Panc1 (cell line): Measurements from ENCODE around the gene ADARB1. TPM values are rescaled to one million over a fixed set of nuclear protein-coding genes. Genes with fewer than 3 reads are reported as not detected.

ENCODE experiments used
- ATAC-seq: fragments of 200-7000 bp; cut with Tn5 transposase; 2 replicates; pipeline ENCODE4 v1.9.1; 2020; ENCODE audit warnings: mild to moderate bottlenecking, moderate library complexity
- BruUV-seq: library from RNA; stranded (reverse); fragments of 400-500 nt; replicated peaks from 2 replicates; lab custom pipeline; 2021; lab: Mats Ljungman, UMichigan
- CTCF ChIA-PET: fragments of 300-600 bp; sonication (Branson Sonifier 250); formaldehyde crosslinking; loops from one replicate; lab custom pipeline; 2022; ENCODE audit warnings: antibody characterized with exemption; lab: Charles Lee
- POLR2A ChIA-PET: fragments of 300-600 bp; sonication (Branson Sonifier 250); formaldehyde crosslinking; loops from one replicate; lab custom pipeline; 2022; ENCODE audit warnings: antibody characterized with exemption; lab: Charles Lee
- DNase-seq: peaks from one replicate; pipeline ENCODE4 v3.0.0-alpha.2; 2010; ENCODE audit warnings: low read depth, low spot score
- H3K27ac ChIP-seq: 2 replicates; pipeline ENCODE4 v1.5.1; 2011; ENCODE audit warnings: mild to moderate bottlenecking, low read length, inconsistent platforms
- H3K27me3 ChIP-seq: fragments of 200-500 bp; sonication (Bioruptor generic); 2 replicates; pipeline ENCODE4 v1.6.0; 2014; ENCODE audit warnings: low read length, inconsistent platforms; ENCODE audit not compliant: control insufficient read depth, insufficient read depth
- H3K36me3 ChIP-seq: fragments of 200-500 bp; sonication (Bioruptor generic); 2 replicates; pipeline ENCODE4 v1.5.1; 2014; ENCODE audit warnings: inconsistent platforms, mild to moderate bottlenecking, low read length, moderate library complexity; ENCODE audit not compliant: control insufficient read depth, insufficient read depth
- H3K4me1 ChIP-seq: 2 replicates; pipeline ENCODE4 v1.5.1; 2011; ENCODE audit warnings: inconsistent platforms, mild to moderate bottlenecking, low read length, moderate library complexity; ENCODE audit not compliant: control insufficient read depth, insufficient read depth
- H3K4me3 ChIP-seq, 2 experiments: 2 replicates each; pipeline ENCODE4 v1.5.1; 2011 to 2012; ENCODE audit warnings: low read depth in 2 of 2, low read length in 2 of 2, mild to moderate bottlenecking in 2 of 2, inconsistent platforms in 1 of 2, moderate library complexity in 1 of 2
- H3K9me3 ChIP-seq: fragments of 200-500 bp; sonication (Bioruptor generic); 2 replicates; pipeline ENCODE4 v1.5.1; 2014; ENCODE audit warnings: low read depth, mild to moderate bottlenecking, inconsistent platforms, low read length, moderate library complexity; ENCODE audit not compliant: control insufficient read depth, insufficient read depth
- POLR2AphosphoS5 ChIP-seq: IDR thresholded peaks from 2 replicates; pipeline ENCODE4 v1.6.1; 2012; ENCODE audit warnings: mild to moderate bottlenecking, low read depth, low read length, moderate library complexity
- SIN3A ChIP-seq: IDR thresholded peaks from 2 replicates; pipeline ENCODE4 v1.6.1; 2012; ENCODE audit warnings: low read depth, mild to moderate bottlenecking, low read length, moderate library complexity, borderline replicate concordance; ENCODE audit not compliant: insufficient read depth
- TCF7L2 ChIP-seq: IDR thresholded peaks from 2 replicates; pipeline ENCODE4 v1.6.1; 2011; ENCODE audit warnings: mild to moderate bottlenecking, low read depth, low read length, inconsistent platforms
- in situ Hi-C: cut with HindIII; loops from 2 replicates; pipeline ENCODE4 v1.10.0; 2016; ENCODE audit warnings: low sequenced_read_pairs, low pct_unique_long_range_greater_than_20kb
- intact Hi-C: fragments of 100-400 bp; cut with micrococcal nuclease; formaldehyde crosslinking; loops from one replicate; pipeline ENCODE4 v1.10.0; 2022; ENCODE audit not compliant: unreplicated experiment
- total RNA-seq: library from RNA; stranded (reverse); gene quantifications from one replicate; pipeline ENCODE4 v1.2.1, GENCODE V29; 2021; ENCODE audit not compliant: unreplicated experiment
- TF ChIP-seq, protein P1 (sequence below): fragments of 450-650 bp; IDR thresholded peaks from 2 replicates; pipeline ENCODE4 v1.5.1; 2017; ENCODE audit warnings: mild to moderate bottlenecking
- TF ChIP-seq, protein P2 (sequence below), 2 experiments: IDR thresholded peaks; 2 replicates each; pipeline ENCODE4 v1.6.1; 2011 to 2012; ENCODE audit warnings: low read depth in 2 of 2, control low read depth in 1 of 2, low read length in 1 of 2, mild to moderate bottlenecking in 1 of 2, moderate library complexity in 1 of 2; ENCODE audit not compliant: insufficient read depth in 1 of 2

The ADARB1 gene
- total RNA-seq, 1 experiment from 2014 or later = 15.0 TPM

DNA sequence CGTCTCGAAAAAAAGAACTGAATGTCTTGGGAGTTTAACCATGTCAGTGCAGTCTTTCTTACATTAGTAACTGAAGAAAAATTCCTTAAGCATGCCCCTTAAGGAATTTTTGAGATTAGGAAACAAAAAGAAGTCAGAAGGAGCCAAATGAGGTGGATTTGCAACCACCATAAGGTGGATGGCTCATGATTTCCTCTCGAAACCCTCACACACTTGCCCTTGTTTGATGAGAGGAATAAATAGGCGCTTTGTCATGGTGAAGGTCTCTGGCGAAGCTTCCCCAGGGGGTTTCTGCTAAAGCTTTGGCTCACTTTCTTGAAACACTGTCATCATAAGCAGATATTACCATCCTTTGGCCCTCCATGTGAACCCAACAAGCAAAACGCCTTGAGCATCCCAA is 145.1 kb downstream of the ADARB1 start:
- DNase-seq = no peak
- ChIA-PET POLR2A (no interaction called here), CTCF (no interaction called here)
- intact Hi-C loops (no loop called here), in situ Hi-C loops (no loop called here)
- ATAC-seq = no peak
- Histone ChIP-seq H3K36me3 (no peaks in the 10 kb centered on the region), H3K9me3 (peaks cover 12% of the 10 kb centered on the region; the same call in 1 of the 2 replicates), H3K27ac (no peak overlapping the region), H3K4me3 (no peak overlapping the region), H3K27me3 (no peaks in the 10 kb centered on the region), H3K4me1 (no peaks in the 10 kb centered on the region)
- no TSS peak for BruUV-seq
- TF ChIP-seq, protein P1, sequence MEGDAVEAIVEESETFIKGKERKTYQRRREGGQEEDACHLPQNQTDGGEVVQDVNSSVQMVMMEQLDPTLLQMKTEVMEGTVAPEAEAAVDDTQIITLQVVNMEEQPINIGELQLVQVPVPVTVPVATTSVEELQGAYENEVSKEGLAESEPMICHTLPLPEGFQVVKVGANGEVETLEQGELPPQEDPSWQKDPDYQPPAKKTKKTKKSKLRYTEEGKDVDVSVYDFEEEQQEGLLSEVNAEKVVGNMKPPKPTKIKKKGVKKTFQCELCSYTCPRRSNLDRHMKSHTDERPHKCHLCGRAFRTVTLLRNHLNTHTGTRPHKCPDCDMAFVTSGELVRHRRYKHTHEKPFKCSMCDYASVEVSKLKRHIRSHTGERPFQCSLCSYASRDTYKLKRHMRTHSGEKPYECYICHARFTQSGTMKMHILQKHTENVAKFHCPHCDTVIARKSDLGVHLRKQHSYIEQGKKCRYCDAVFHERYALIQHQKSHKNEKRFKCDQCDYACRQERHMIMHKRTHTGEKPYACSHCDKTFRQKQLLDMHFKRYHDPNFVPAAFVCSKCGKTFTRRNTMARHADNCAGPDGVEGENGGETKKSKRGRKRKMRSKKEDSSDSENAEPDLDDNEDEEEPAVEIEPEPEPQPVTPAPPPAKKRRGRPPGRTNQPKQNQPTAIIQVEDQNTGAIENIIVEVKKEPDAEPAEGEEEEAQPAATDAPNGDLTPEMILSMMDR = no peak
- TF ChIP-seq SIN3A (no peak), POLR2AphosphoS5 (no peak), TCF7L2 (no peak)
- TF ChIP-seq, protein P2, sequence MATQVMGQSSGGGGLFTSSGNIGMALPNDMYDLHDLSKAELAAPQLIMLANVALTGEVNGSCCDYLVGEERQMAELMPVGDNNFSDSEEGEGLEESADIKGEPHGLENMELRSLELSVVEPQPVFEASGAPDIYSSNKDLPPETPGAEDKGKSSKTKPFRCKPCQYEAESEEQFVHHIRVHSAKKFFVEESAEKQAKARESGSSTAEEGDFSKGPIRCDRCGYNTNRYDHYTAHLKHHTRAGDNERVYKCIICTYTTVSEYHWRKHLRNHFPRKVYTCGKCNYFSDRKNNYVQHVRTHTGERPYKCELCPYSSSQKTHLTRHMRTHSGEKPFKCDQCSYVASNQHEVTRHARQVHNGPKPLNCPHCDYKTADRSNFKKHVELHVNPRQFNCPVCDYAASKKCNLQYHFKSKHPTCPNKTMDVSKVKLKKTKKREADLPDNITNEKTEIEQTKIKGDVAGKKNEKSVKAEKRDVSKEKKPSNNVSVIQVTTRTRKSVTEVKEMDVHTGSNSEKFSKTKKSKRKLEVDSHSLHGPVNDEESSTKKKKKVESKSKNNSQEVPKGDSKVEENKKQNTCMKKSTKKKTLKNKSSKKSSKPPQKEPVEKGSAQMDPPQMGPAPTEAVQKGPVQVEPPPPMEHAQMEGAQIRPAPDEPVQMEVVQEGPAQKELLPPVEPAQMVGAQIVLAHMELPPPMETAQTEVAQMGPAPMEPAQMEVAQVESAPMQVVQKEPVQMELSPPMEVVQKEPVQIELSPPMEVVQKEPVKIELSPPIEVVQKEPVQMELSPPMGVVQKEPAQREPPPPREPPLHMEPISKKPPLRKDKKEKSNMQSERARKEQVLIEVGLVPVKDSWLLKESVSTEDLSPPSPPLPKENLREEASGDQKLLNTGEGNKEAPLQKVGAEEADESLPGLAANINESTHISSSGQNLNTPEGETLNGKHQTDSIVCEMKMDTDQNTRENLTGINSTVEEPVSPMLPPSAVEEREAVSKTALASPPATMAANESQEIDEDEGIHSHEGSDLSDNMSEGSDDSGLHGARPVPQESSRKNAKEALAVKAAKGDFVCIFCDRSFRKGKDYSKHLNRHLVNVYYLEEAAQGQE (IDR thresholded peaks at IDR 0.05; ENCODE audit: insufficient read depth in 1 of 2, low read depth in 2 of 2, low read length in 1 of 2) = no peak

DNA sequence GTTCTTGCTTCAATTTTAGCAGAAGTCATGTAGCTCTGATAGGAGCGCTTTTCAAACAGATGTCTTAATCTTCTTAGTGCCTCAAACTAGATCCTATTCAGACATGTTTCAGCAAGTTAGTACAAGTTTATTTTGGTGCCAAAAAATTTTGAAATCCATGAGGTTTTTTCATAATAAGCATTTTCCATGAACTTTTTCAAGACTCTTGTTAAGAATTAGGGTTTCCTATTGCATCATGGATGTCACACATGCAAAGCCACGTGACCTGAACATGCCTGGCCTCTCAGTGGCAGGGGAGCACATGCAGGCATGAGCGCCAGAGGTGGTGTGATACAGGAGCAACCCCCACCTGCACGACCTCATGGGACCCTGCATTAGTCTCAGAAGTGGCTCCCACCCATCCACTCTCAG is 145.7 kb downstream of the ADARB1 start:
- no TSS peak for BruUV-seq
- CTCF ChIA-PET = no interaction called here
- H3K4me3 ChIP-seq = no peak overlapping the region
- intact Hi-C loops = no loop called here
- H3K27ac ChIP-seq = no peak overlapping the region
- in situ Hi-C loops = no loop called here
- POLR2A ChIA-PET = no interaction called here
- ATAC-seq = no peak
- no peak for TF ChIP-seq SIN3A
- TF ChIP-seq, protein P2 (IDR thresholded peaks at IDR 0.05; ENCODE audit: insufficient read depth in 1 of 2, low read depth in 2 of 2, low read length in 1 of 2) = no peak
- TF ChIP-seq TCF7L2 = no peak
- TF ChIP-seq, protein P1 = no peak
- TF ChIP-seq POLR2AphosphoS5 = no peak
- no peaks in the 10 kb centered on the region for H3K4me1 ChIP-seq
- H3K9me3 ChIP-seq = peaks cover 12% of the 10 kb centered on the region; the same call in 1 of the 2 replicates
- DNase-seq = no peak
- no peaks in the 10 kb centered on the region for H3K27me3 ChIP-seq
- no peaks in the 10 kb centered on the region for H3K36me3 ChIP-seq
